Uterus (tissue), 2 donors: ENCODE data around the gene RBM25.

Source experiments
- CTCF ChIP-seq, 4 experiments: fragments of 200-600 bp in 2 of 4; fragments of 450-650 bp in 2 of 4; sonication (generic) in 2 of 4; IDR thresholded peaks; one replicate each; pipeline ENCODE4 v1.5.1; 2016 to 2019; ENCODE audit warnings: antibody characterized with exemption in 4 of 4, mild to moderate bottlenecking in 2 of 4, moderate library complexity in 1 of 4
- POLR2A ChIP-seq, 2 donors: fragments of 450-650 bp; IDR thresholded peaks; one replicate each; pipeline ENCODE4 v1.6.1; 2016; ENCODE audit warnings: antibody characterized with exemption in 2 of 2, mild to moderate bottlenecking in 1 of 2, moderate library complexity in 1 of 2

- TF ChIP-seq CTCF (IDR thresholded peaks at IDR 0.05) (no peak), POLR2A (IDR thresholded peaks at IDR 0.05) (no peak)
Observed at GRCh38 chr14:73105727-73106126, 47.4 kb downstream of the RBM25 start.
